HepG2 (cell line): ENCODE results near the gene NDUFC1. TPM values are rescaled to one million over a fixed set of nuclear protein-coding genes. Genes with fewer than 3 reads are reported as not detected.

Experiments used
- CERS6 ChIP-seq: sonication (generic); formaldehyde crosslinking; IDR thresholded peaks from 2 replicates; pipeline ENCODE4 v1.5.0; 2020; ENCODE audit warnings: missing genetic modification reagents
- E2F2 ChIP-seq: sonication (generic); formaldehyde crosslinking; IDR thresholded peaks from 2 replicates; pipeline ENCODE4 v1.4.0; 2020; ENCODE audit warnings: missing genetic modification reagents, borderline replicate concordance
- GABPA ChIP-seq, 2 experiments: IDR thresholded peaks; 2 replicates each; pipeline ENCODE4 v1.6.1; 2011 to 2016; ENCODE audit warnings: low read depth in 2 of 2, low read length in 1 of 2, missing biosample characterization in 1 of 2, missing genetic modification characterization in 1 of 2
- GLI4 ChIP-seq: sonication (generic); formaldehyde crosslinking; IDR thresholded peaks from 2 replicates; pipeline ENCODE4 v1.5.1; 2020; ENCODE audit warnings: missing genetic modification reagents, mild to moderate bottlenecking, moderate library complexity, borderline replicate concordance
- IRF9 ChIP-seq: sonication (generic); formaldehyde crosslinking; IDR thresholded peaks from 2 replicates; pipeline ENCODE4 v1.8.0; 2022; ENCODE audit warnings: missing genetic modification reagents, mild to moderate bottlenecking, borderline replicate concordance
- MEIS2 ChIP-seq: sonication (generic); formaldehyde crosslinking; IDR thresholded peaks from 2 replicates; pipeline ENCODE4 v1.9.0; 2021; ENCODE audit warnings: mild to moderate bottlenecking, missing genetic modification reagents
- NFATC3 ChIP-seq: sonication (generic); formaldehyde crosslinking; IDR thresholded peaks from 2 replicates; pipeline ENCODE4 v1.5.1; 2020; ENCODE audit warnings: mild to moderate bottlenecking, missing genetic modification reagents
- NR2F6 ChIP-seq, 2 experiments: IDR thresholded peaks; 2 replicates each; pipeline ENCODE4 v1.6.1; 2016; ENCODE audit warnings: antibody characterized with exemption in 1 of 2, mild to moderate bottlenecking in 1 of 2
- NRL ChIP-seq: sonication (generic); formaldehyde crosslinking; IDR thresholded peaks from 2 replicates; pipeline ENCODE4 v1.5.0; 2020; ENCODE audit warnings: missing genetic modification reagents, mild to moderate bottlenecking, moderate library complexity, borderline replicate concordance
- UBTF ChIP-seq: sonication (generic); formaldehyde crosslinking; IDR thresholded peaks from 2 replicates; pipeline ENCODE4 v1.4.0; 2020; ENCODE audit warnings: mild to moderate bottlenecking, missing genetic modification reagents
- ZBTB34 ChIP-seq: sonication (generic); formaldehyde crosslinking; IDR thresholded peaks from 2 replicates; pipeline ENCODE4 v1.8.0; 2022; ENCODE audit warnings: mild to moderate bottlenecking, missing genetic modification reagents
- ZBTB37 ChIP-seq: sonication (generic); formaldehyde crosslinking; IDR thresholded peaks from 2 replicates; pipeline ENCODE4 v1.4.0; 2020; ENCODE audit warnings: mild to moderate bottlenecking, missing genetic modification reagents
- ZFY ChIP-seq: sonication (generic); formaldehyde crosslinking; IDR thresholded peaks from 2 replicates; pipeline ENCODE4 v1.4.0; 2020; ENCODE audit warnings: missing genetic modification reagents
- ZNF430 ChIP-seq: sonication (generic); formaldehyde crosslinking; IDR thresholded peaks from 2 replicates; pipeline ENCODE4 v1.9.0; 2021; ENCODE audit warnings: mild to moderate bottlenecking, missing genetic modification reagents
- ZNF431 ChIP-seq: sonication (generic); formaldehyde crosslinking; IDR thresholded peaks from 2 replicates; pipeline ENCODE4 v1.9.0; 2022; ENCODE audit warnings: missing genetic modification reagents, low read depth, mild to moderate bottlenecking, borderline replicate concordance
- ZNF558 ChIP-seq: sonication (generic); formaldehyde crosslinking; IDR thresholded peaks from 2 replicates; pipeline ENCODE4 v1.9.0; 2022; ENCODE audit warnings: mild to moderate bottlenecking, missing genetic modification reagents, borderline replicate concordance
- ZNF83 ChIP-seq: sonication (generic); formaldehyde crosslinking; IDR thresholded peaks from 2 replicates; pipeline ENCODE4 v1.4.0; 2020; ENCODE audit warnings: missing genetic modification reagents, mild to moderate bottlenecking, borderline replicate concordance
- ZSCAN25 ChIP-seq: sonication (generic); formaldehyde crosslinking; IDR thresholded peaks from 2 replicates; pipeline ENCODE4 v1.8.0; 2022; ENCODE audit warnings: mild to moderate bottlenecking, missing genetic modification reagents
- polyA plus RNA-seq, 8 experiments: library from polyadenylated mRNA; depleted of rRNA in 3 of 8; stranded (reverse) in 7 of 8; unstranded in 1 of 8; fragments of >200 nt; fragmentation: Illumina TruSeq in 4 of 8; extraction: Trizol in 4 of 8; gene quantifications; 2 replicates each; pipeline versions ENCODE4 v1.2.1 to v1.2.3, GENCODE V29; 2011 to 2016; ENCODE audit warnings: low read depth in 4 of 8, missing spikeins in 1 of 8, mixed read lengths in 1 of 8; ENCODE audit not compliant: insufficient read depth in 1 of 8
- total RNA-seq, 5 experiments: library from RNA; depleted of rRNA; stranded (reverse); fragments of >200 nt; fragmentation: Illumina TruSeq; extraction: Trizol; gene quantifications; 2 replicates each; pipeline ENCODE4 v1.2.3, GENCODE V29; 2016; ENCODE audit warnings: low read depth in 1 of 5

The NDUFC1 gene
- total and polyA plus RNA-seq, 2 of the 13 experiments (the other 11 are each of a cell fraction or from before 2014, with no cell fraction given), result 43.4 to 96.4 TPM

GRCh38 chr4:139301821-139302611 lies at the start of gene NDUFC1 (continued):
- TF ChIP-seq ZNF83, result 0 out of 2 replicates have a peak, but pooled peaks have one; percentile 7
- TF ChIP-seq ZSCAN25 (CRISPR knock-in tag), result no peak
- TF ChIP-seq ZBTB34 (CRISPR knock-in tag), result 0 out of 2 replicates have a peak, but pooled peaks have one; percentile 22
- peak; percentile 23; the same call in 1 of the 2 replicates for TF ChIP-seq NRL (CRISPR knock-in tag)
- 0 out of 2 replicates have a peak, but pooled peaks have one; percentile 11 for TF ChIP-seq ZNF431 (CRISPR knock-in tag)
- 0 out of 2 replicates have a peak, but pooled peaks have one; percentile 6 for TF ChIP-seq CERS6 (CRISPR knock-in tag)
- peak; percentile 83; the same call in 1 of the 2 replicates for TF ChIP-seq GLI4 (CRISPR knock-in tag)
- TF ChIP-seq NR2F6 (IDR thresholded peaks at IDR 0.05), result peak; percentile 15
- TF ChIP-seq NR2F6 (CRISPR knock-in tag; IDR thresholded peaks at IDR 0.05), result peak; percentile 8; the same call in 1 of the 2 replicates
- TF ChIP-seq NFATC3 (CRISPR knock-in tag), result 0 out of 2 replicates have a peak, but pooled peaks have one; percentile 52
- no peak for TF ChIP-seq GABPA (IDR thresholded peaks at IDR 0.05; ENCODE audit: low read depth, low read length)
- TF ChIP-seq GABPA (CRISPR knock-in tag; IDR thresholded peaks at IDR 0.05; ENCODE audit: low read depth), result peak; percentile 43; the same call in 1 of the 2 replicates
- peak; percentile 70; the same call in 1 of the 2 replicates for TF ChIP-seq ZNF558
- no peak for TF ChIP-seq ZNF430 (CRISPR knock-in tag)
- no peak; the same call in 1 of the 2 replicates for TF ChIP-seq IRF9 (CRISPR knock-in tag)
- peak; percentile 26; the same call in 1 of the 2 replicates for TF ChIP-seq MEIS2 (CRISPR knock-in tag)
- TF ChIP-seq UBTF (CRISPR knock-in tag), result peak; percentile 69
- TF ChIP-seq ZBTB37 (CRISPR knock-in tag), result no peak
- TF ChIP-seq ZFY (CRISPR knock-in tag), result peak; percentile 73
- no peak for TF ChIP-seq E2F2 (CRISPR knock-in tag)
